Measurements from ENCODE around the gene PCBP3.

Gene PCBP3

GRCh38 chr21:45856442-45856841, 212.9 kb downstream of the PCBP3 start:
- DNase-seq (ENCODE audit: low read depth in 1 of 2, low spot score in 1 of 2) = no peak

GRCh38 chr21:45856906-45857305, 213.4 kb downstream of the PCBP3 start:
- DNase-seq (ENCODE audit: low read depth in 1 of 2, low spot score in 1 of 2) = no peak

GRCh38 chr21:45857761-45858160, 214.2 kb downstream of the PCBP3 start:
- DNase-seq (ENCODE audit: low read depth in 1 of 2, low spot score in 1 of 2) = no peak

GRCh38 chr21:45858180-45858579, 214.7 kb downstream of the PCBP3 start:
- DNase-seq (ENCODE audit: low read depth in 1 of 2, low spot score in 1 of 2) = no peak

GRCh38 chr21:45859041-45859761, 215.7 kb downstream of the PCBP3 start:
- no peak for DNase-seq (ENCODE audit: low read depth in 1 of 2, low spot score in 1 of 2)

- DNase-seq (ENCODE audit: low read depth in 1 of 2, low spot score in 1 of 2) = no peak
These were observed 216.3 kb downstream of the PCBP3 start for GRCh38 chr21:45859762-45860357.

GRCh38 chr21:45860493-45861155, 217.1 kb downstream of the PCBP3 start:
- no peak for DNase-seq (ENCODE audit: low read depth in 1 of 2, low spot score in 1 of 2)

GRCh38 chr21:45861156-45861870, 217.8 kb downstream of the PCBP3 start:
- no peak for DNase-seq (ENCODE audit: low read depth in 1 of 2, low spot score in 1 of 2)

GRCh38 chr21:45862543-45863207, 219.2 kb downstream of the PCBP3 start:
- no peak for DNase-seq (ENCODE audit: low read depth in 1 of 2, low spot score in 1 of 2)

- DNase-seq (ENCODE audit: low read depth in 1 of 2, low spot score in 1 of 2) = no peak
These were observed 219.7 kb downstream of the PCBP3 start for GRCh38 chr21:45863267-45863666.

- no peak for DNase-seq (ENCODE audit: low read depth in 1 of 2, low spot score in 1 of 2)
These were observed 220.2 kb downstream of the PCBP3 start for GRCh38 chr21:45863751-45864150.

- DNase-seq (ENCODE audit: low read depth in 1 of 2, low spot score in 1 of 2) = no peak
These were observed 220.9 kb downstream of the PCBP3 start for GRCh38 chr21:45864436-45864835.

- DNase-seq (ENCODE audit: low read depth in 1 of 2, low spot score in 1 of 2) = no peak
These were observed 221.7 kb downstream of the PCBP3 start for GRCh38 chr21:45865106-45865835.

GRCh38 chr21:45866551-45866950, 223.0 kb downstream of the PCBP3 start:
- DNase-seq (ENCODE audit: low read depth in 1 of 2, low spot score in 1 of 2) = no peak

GRCh38 chr21:45867041-45867666, 223.6 kb downstream of the PCBP3 start:
- no peak for DNase-seq (ENCODE audit: low read depth in 1 of 2, low spot score in 1 of 2)

- DNase-seq (ENCODE audit: low read depth in 1 of 2, low spot score in 1 of 2) = no peak
These were observed 224.2 kb downstream of the PCBP3 start for GRCh38 chr21:45867671-45868081.

GRCh38 chr21:45868086-45868485, 224.6 kb downstream of the PCBP3 start:
- DNase-seq (ENCODE audit: low read depth in 1 of 2, low spot score in 1 of 2) = no peak

- no peak for DNase-seq (ENCODE audit: low read depth in 1 of 2, low spot score in 1 of 2)
These were observed 225.0 kb downstream of the PCBP3 start for GRCh38 chr21:45868488-45868887.

- DNase-seq (ENCODE audit: low read depth in 1 of 2, low spot score in 1 of 2) = no peak
These were observed 225.8 kb downstream of the PCBP3 start for GRCh38 chr21:45869121-45870007.

All from activated T-helper 1 cell treated with anti-CD3 and anti-CD28 coated beads, Interleukin-2, amount 50 U/mL, for 16 hours (primary cell).